ENCODE results near the gene D2HGDH. TPM values are rescaled to one million over a fixed set of nuclear protein-coding genes. Genes with fewer than 3 reads are reported as not detected.

The D2HGDH gene
- total and polyA plus RNA-seq, 2 of the 13 experiments (the other 11 are each of a cell fraction or from before 2014, with no cell fraction given), result 19.2 to 20.3 TPM

- TF ChIP-seq RBFOX2 (IDR thresholded peaks at IDR 0.05; ENCODE audit: low read depth, low read length) (peak; percentile 61), YEATS2 (CRISPR knock-in tag; IDR thresholded peaks at IDR 0.05; ENCODE audit: borderline replicate concordance) (no peak), PHB2 (IDR thresholded peaks at IDR 0.05; ENCODE audit: partially characterized antibody) (no peak), ZNF576 (CRISPR knock-in tag; IDR thresholded peaks at IDR 0.05) (no peak), U2AF2 (IDR thresholded peaks at IDR 0.05; ENCODE audit: low read depth, low read length) (no peak), ZBTB8A (CRISPR knock-in tag; IDR thresholded peaks at IDR 0.05; ENCODE audit: borderline replicate concordance, low read depth) (0 out of 2 replicates have a peak, but pooled peaks have one; percentile 31), ATF7-NPFF (CRISPR knock-in tag; IDR thresholded peaks at IDR 0.05; ENCODE audit: low read depth) (peak; percentile 37; the same call in 1 of the 2 replicates), MTA1 (CRISPR knock-in tag; IDR thresholded peaks at IDR 0.05; ENCODE audit: borderline replicate concordance) (peak; percentile 52; the same call in 1 of the 2 replicates), ZNF362 (CRISPR knock-in tag; IDR thresholded peaks at IDR 0.05; ENCODE audit: borderline replicate concordance) (no peak), ZBTB38 (CRISPR knock-in tag; IDR thresholded peaks at IDR 0.05) (peak; percentile 24; the same call in 1 of the 2 replicates), POLR2G (IDR thresholded peaks at IDR 0.05; ENCODE audit: low read depth, low read length) (0 out of 2 replicates have a peak, but pooled peaks have one; percentile 20), TRAFD1 (CRISPR knock-in tag; IDR thresholded peaks at IDR 0.05; ENCODE audit: borderline replicate concordance) (no peak), MTA3 (CRISPR knock-in tag; IDR thresholded peaks at IDR 0.05) (no peak), AGO2 (optimal IDR thresholded peaks at IDR 0.05; ENCODE audit: low read depth, low read length) (peak; percentile 13), ZNF354B (CRISPR knock-in tag; IDR thresholded peaks at IDR 0.05) (no peak), DNMT1 (CRISPR knock-in tag; IDR thresholded peaks at IDR 0.05) (peak; percentile 55; the same call in 1 of the 2 replicates), REPIN1 (CRISPR knock-in tag; IDR thresholded peaks at IDR 0.05; ENCODE audit: borderline replicate concordance, low read depth) (0 out of 2 replicates have a peak, but pooled peaks have one; percentile 12)
- TF ChIP-seq, protein P1, sequence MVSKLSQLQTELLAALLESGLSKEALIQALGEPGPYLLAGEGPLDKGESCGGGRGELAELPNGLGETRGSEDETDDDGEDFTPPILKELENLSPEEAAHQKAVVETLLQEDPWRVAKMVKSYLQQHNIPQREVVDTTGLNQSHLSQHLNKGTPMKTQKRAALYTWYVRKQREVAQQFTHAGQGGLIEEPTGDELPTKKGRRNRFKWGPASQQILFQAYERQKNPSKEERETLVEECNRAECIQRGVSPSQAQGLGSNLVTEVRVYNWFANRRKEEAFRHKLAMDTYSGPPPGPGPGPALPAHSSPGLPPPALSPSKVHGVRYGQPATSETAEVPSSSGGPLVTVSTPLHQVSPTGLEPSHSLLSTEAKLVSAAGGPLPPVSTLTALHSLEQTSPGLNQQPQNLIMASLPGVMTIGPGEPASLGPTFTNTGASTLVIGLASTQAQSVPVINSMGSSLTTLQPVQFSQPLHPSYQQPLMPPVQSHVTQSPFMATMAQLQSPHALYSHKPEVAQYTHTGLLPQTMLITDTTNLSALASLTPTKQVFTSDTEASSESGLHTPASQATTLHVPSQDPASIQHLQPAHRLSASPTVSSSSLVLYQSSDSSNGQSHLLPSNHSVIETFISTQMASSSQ (IDR thresholded peaks at IDR 0.05; ENCODE audit: low read depth), result no peak
- TF ChIP-seq, protein P1 (CRISPR knock-in tag; IDR thresholded peaks at IDR 0.05; ENCODE audit: borderline replicate concordance), result 0 out of 2 replicates have a peak, but pooled peaks have one; percentile 25
Observed at GRCh38 chr2:241810307-241811200, 76.1 kb downstream of the D2HGDH start (continued).

Measured in HepG2 (cell line).